ENCODE measurements around the gene HOXB13.

HOXB13 gene

DNA sequence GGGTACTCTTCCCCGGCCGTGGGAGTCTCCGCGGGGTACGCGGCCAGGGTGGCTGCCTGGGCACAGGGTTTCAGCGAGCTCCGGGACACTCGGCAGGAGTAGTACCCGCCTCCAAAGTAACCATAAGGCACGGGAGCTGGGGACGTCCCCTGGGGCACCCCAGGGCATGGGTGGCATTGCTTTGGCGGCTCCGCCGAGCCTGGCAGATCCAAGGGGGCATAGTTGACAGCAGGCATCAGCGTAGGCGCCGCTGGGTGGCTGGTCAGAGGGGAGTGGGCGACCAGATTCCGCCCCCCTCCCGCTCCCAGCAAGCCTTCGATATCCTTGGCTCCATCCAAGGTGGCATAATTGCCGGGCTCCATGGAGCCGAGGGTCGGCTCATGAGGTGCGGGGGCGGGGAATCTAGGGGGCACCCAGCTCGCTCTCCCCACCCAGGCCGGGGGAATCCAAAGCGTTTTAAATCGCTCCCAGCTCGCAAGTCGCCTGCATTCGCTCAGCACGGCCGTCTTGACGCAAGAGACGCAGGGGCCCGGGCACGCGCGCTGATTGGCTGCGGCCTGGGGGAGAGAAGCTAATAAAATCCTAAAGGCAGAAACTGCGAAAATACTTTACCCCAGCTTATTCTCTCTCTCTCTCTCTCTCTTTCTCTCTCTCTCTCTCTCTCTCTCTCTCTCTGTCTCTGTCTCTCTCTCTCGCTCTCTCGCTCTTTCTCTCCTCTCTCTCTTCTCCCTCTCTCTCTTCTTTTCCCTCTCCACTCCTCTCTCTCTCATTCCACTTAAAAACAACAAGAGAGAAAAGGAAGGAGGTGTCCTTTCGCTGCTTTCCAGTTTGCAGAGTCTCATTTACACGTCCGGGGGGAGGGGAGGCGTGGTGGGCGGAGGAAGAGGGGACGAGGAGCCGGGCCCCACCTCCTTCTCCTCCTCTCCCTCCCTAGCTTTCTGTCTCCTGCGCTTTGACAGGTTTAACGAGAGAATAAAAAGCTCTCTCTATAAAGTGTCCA lies at the start of gene HOXB13:
TSS of gene HOXB13 (minus strand) at position 519 of the 1,000 bp plus-strand sequence. CDS start at position 362, 157 bp downstream.
- POLR2A ChIA-PET (ENCODE audit: low non-redundant PET): interaction anchor here (0.6 kb wide), 1 partner anchor 248 kb away, joined by 5 read pairs; no protein-coding TSS in a partner anchor
- peak; percentile 63 for DNase-seq (ENCODE audit: low spot score)
- TF ChIP-seq, protein P1, sequence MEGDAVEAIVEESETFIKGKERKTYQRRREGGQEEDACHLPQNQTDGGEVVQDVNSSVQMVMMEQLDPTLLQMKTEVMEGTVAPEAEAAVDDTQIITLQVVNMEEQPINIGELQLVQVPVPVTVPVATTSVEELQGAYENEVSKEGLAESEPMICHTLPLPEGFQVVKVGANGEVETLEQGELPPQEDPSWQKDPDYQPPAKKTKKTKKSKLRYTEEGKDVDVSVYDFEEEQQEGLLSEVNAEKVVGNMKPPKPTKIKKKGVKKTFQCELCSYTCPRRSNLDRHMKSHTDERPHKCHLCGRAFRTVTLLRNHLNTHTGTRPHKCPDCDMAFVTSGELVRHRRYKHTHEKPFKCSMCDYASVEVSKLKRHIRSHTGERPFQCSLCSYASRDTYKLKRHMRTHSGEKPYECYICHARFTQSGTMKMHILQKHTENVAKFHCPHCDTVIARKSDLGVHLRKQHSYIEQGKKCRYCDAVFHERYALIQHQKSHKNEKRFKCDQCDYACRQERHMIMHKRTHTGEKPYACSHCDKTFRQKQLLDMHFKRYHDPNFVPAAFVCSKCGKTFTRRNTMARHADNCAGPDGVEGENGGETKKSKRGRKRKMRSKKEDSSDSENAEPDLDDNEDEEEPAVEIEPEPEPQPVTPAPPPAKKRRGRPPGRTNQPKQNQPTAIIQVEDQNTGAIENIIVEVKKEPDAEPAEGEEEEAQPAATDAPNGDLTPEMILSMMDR (conservative IDR thresholded peaks at IDR 0.05; ENCODE audit: low read depth): no peak
- peak within 1 kb of the TSS; percentile 25 for H3K27ac ChIP-seq
- CTCF ChIA-PET: interaction anchor here (0.7 to 1.1 kb wide), 3 partner anchors 9 to 151 kb away, joined by 3 read pairs; no protein-coding TSS in a partner anchor

DNA sequence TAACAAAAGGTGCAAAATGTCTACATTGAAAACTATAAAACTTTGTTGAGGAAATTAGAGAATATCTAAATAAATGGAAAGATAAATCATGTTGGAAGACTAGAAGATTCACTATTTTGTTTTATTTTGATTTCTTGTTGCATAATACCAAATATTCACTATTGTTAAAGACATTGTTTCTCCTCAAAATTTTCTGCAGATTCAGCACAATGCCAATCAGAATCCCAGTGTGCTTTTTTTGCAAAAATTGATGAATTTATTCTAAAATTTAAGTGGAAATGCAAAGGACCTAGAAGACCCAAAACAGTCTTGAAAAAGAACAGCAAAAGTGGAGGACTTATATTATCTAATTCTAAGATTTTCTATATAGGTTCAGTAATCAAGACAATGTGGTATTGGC lies 48.1 kb upstream of the HOXB13 start:
- DNase-seq (ENCODE audit: low spot score): no peak
- POLR2A ChIA-PET (ENCODE audit: low non-redundant PET): no interaction called here
- CTCF ChIA-PET: no interaction called here
- H3K27ac ChIP-seq: no peak overlapping the region
- TF ChIP-seq, protein P1 (conservative IDR thresholded peaks at IDR 0.05; ENCODE audit: low read depth): no peak

DNA sequence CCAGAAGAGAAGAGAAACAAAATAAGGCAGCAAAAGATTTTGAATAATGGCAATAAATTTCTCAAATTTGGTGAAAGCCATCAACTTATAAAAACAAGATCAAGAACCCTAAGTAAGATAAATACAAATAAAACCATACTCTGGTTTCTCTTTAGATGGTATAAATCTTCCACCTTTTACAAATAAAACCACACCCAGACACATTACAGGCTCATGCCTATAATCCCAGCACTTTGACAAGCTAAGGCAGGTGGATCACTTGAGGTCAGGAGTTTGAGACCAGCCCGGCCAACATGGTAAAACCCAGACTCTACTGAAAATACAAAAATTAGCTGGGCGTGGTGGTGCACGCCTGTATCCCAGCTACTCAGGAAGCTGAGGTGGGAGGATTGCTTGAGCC lies 44.7 kb upstream of the HOXB13 start:
- ChIA-PET CTCF (no interaction called here), POLR2A (ENCODE audit: low non-redundant PET) (no interaction called here)
- no peak for DNase-seq (ENCODE audit: low spot score)
- H3K27ac ChIP-seq: no peak overlapping the region
- TF ChIP-seq, protein P1 (conservative IDR thresholded peaks at IDR 0.05; ENCODE audit: low read depth): no peak

DNA sequence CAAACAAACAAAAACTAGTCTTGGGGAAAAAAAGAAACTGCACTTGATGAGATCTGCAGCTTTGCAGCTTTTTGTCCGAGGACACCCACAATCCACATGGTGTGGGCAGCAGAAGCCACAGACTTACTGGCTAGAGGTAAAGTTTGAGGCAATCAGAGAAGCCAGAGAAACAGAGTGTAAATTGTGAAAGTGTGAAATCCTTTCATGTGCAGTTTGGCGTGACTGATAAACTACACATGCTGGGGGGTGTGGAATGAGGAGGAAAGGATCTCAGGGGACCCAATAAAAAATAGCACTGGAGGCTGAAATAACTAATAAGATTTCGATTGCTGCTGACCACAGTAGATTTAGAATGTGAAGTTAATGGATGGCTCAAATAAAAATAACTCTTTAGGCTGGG lies 42.4 kb upstream of the HOXB13 start:
- no peak for DNase-seq (ENCODE audit: low spot score)
- no peak overlapping the region for H3K27ac ChIP-seq
- ChIA-PET POLR2A (ENCODE audit: low non-redundant PET) (no interaction called here), CTCF (interaction anchor here (0.7 kb wide), 1 partner anchor 114 kb away, joined by 3 read pairs; no protein-coding TSS in a partner anchor)
- TF ChIP-seq, protein P1 (conservative IDR thresholded peaks at IDR 0.05; ENCODE audit: low read depth): no peak

DNA sequence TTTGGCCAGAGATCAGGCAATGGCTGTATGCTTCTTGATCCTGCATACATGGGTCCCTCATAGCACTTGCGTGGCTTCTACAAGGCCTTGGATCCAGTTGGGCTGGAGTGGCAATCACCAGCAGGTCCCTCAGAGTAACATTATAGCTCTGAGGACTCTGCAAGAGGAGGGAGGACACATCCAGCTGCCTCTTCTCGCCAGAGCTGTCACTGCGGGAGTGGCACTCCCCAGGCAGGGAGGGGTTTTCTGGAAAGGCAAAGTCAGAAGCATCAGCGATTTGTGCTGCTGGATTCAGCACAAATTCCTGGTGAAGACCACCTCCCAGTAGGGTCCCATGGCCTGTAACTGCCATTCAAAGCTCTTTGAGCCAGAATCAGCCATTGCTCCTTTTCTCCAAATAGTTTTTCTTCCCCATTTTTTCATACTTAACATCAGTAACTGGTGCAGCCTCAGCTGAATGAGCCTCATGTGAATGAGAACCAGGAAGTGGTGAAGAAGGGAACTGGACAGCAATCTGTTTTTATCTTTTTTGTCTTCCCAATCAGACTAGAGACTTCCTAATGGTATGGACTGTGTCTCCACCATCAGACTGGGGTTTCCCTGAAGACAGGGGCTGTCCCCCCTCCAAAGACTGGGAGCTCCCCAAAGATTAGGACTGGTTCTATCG lies 40.6 kb upstream of the HOXB13 start:
- CTCF ChIA-PET: interaction anchor here (1.4 kb wide), 1 partner anchor 35 kb away, joined by 4 read pairs; no protein-coding TSS in a partner anchor
- H3K27ac ChIP-seq: no peak overlapping the region
- TF ChIP-seq, protein P1 (conservative IDR thresholded peaks at IDR 0.05; ENCODE audit: low read depth): no peak
- POLR2A ChIA-PET (ENCODE audit: low non-redundant PET): no interaction called here
- DNase-seq (ENCODE audit: low spot score): no peak

DNA sequence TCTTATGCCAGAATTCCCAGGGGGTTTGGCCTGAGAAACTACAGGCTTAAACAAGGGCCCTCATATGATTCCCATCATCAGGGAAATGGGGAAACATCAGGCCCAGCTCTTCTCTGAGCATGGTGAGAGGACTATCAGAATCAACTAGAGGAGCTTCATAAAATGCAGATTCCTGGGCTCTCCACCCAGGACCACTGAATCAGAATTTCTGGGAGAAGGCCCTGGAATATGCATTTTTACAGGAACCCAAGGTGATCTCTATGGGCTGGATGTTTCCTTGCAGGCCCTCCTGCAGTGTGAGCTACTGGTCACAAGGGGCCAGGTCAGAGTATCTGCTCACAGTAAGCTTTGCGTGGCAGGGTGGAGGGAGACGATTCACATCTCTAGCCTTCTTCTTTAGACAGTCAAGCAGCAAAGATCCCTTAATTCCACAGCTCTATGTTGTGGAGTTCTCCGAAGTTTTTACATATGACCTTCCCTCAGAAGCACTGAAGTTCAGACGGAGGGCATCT lies 38.8 kb upstream of the HOXB13 start:
- TF ChIP-seq, protein P1 (conservative IDR thresholded peaks at IDR 0.05; ENCODE audit: low read depth): no peak
- no peak overlapping the region for H3K27ac ChIP-seq
- POLR2A ChIA-PET (ENCODE audit: low non-redundant PET): no interaction called here
- DNase-seq (ENCODE audit: low spot score): no peak
- CTCF ChIA-PET: interaction anchor here (0.6 kb wide), 1 partner anchor 117 kb away, joined by 5 read pairs; no protein-coding TSS in a partner anchor

Measured in RWPE1 (cell line).